CD4-positive, alpha-beta T cell treated with Interleukin-4 for 1 hour (primary cell): ENCODE data around the gene WNK3.
"Not testable (repeated sequence)": the region's sequence is repeated elsewhere in the genome, so short reads cannot be mapped to it uniquely, and the experiment has no call there.

Experiments
- DNase-seq, 2 donors: peaks; one replicate each; pipeline ENCODE4 v3.0.0-alpha.2; 2020 to 2022

The WNK3 gene

GRCh38 chrX:54357414-54358377, at the start of gene WNK3:
Gene WNK3, minus strand, starts transcription at chrX:54358046.
- peak; percentile 33 for DNase-seq

GRCh38 chrX:54407266-54407665, 49.4 kb upstream of the WNK3 start:
- no peak for DNase-seq

- no peak for DNase-seq
Observed at GRCh38 chrX:54397113-54397512, 39.3 kb upstream of the WNK3 start.

- DNase-seq, result no peak
Observed at GRCh38 chrX:54386314-54386713, 28.5 kb upstream of the WNK3 start.

- DNase-seq, result not testable (repeated sequence)
Observed at GRCh38 chrX:54384661-54385060, 26.8 kb upstream of the WNK3 start.

GRCh38 chrX:54359408-54359807, 1.6 kb upstream of the WNK3 start:
- no peak for DNase-seq

GRCh38 chrX:54358424-54359211, 772 bp upstream of the WNK3 start:
- DNase-seq, result peak; percentile 41 to 43

- no peak for DNase-seq
Observed at GRCh38 chrX:54352677-54353076, 5.2 kb downstream of the WNK3 start.

- not testable (repeated sequence) for DNase-seq
Observed at GRCh38 chrX:54337383-54337782, 20.5 kb downstream of the WNK3 start.

GRCh38 chrX:54325077-54325476, 32.8 kb downstream of the WNK3 start:
- no peak for DNase-seq

- DNase-seq, result no peak
Observed at GRCh38 chrX:54320067-54320466, 37.8 kb downstream of the WNK3 start.

- no peak for DNase-seq
Observed at GRCh38 chrX:54306379-54306778, 51.5 kb downstream of the WNK3 start.

GRCh38 chrX:54301516-54301915, 56.3 kb downstream of the WNK3 start:
- no peak for DNase-seq

GRCh38 chrX:54294306-54294705, 63.5 kb downstream of the WNK3 start:
- no peak for DNase-seq

GRCh38 chrX:54292755-54293154, 65.1 kb downstream of the WNK3 start:
- no peak for DNase-seq

- no peak for DNase-seq
Observed at GRCh38 chrX:54291758-54292157, 66.1 kb downstream of the WNK3 start.

GRCh38 chrX:54288968-54289367, 68.9 kb downstream of the WNK3 start:
- DNase-seq, result no peak

- no peak for DNase-seq
Observed at GRCh38 chrX:54288277-54288676, 69.6 kb downstream of the WNK3 start.

- no peak for DNase-seq
Observed at GRCh38 chrX:54281676-54282075, 76.2 kb downstream of the WNK3 start.

GRCh38 chrX:54280466-54280865, 77.4 kb downstream of the WNK3 start:
- DNase-seq, result no peak

GRCh38 chrX:54271664-54272063, 86.2 kb downstream of the WNK3 start:
- DNase-seq, result no peak

- peak in 1 of 2 donors; percentile 9 for DNase-seq
Observed at GRCh38 chrX:54248309-54248708, 109.5 kb downstream of the WNK3 start.

GRCh38 chrX:54246866-54247265, 111.0 kb downstream of the WNK3 start:
- DNase-seq, result no peak

- DNase-seq, result no peak
Observed at GRCh38 chrX:54238588-54238987, 119.3 kb downstream of the WNK3 start.
